HL-60 (cell line): ENCODE data around the gene NLRC5.

Experiments used
- GABPA ChIP-seq: IDR thresholded peaks from 2 replicates; pipeline ENCODE4 v1.6.1; 2012; ENCODE audit warnings: low read depth
- POLR2AphosphoS5 ChIP-seq: IDR thresholded peaks from 2 replicates; pipeline ENCODE4 v1.6.1; 2012; ENCODE audit warnings: low read depth
- SPI1 ChIP-seq: IDR thresholded peaks from 2 replicates; pipeline ENCODE4 v1.6.1; 2012; ENCODE audit warnings: low read depth, mild to moderate bottlenecking, borderline replicate concordance
- TF ChIP-seq, protein P1 (sequence below): IDR thresholded peaks from one replicate; pipeline ENCODE4 v1.5.1; 2011; ENCODE audit warnings: low read length, control low read depth, inconsistent platforms; ENCODE audit not compliant: insufficient read depth
- TF ChIP-seq, protein P2 (sequence below): IDR thresholded peaks from 2 replicates; pipeline ENCODE4 v1.6.1; 2012; ENCODE audit warnings: low read depth; ENCODE audit not compliant: insufficient replicate concordance

DNA sequence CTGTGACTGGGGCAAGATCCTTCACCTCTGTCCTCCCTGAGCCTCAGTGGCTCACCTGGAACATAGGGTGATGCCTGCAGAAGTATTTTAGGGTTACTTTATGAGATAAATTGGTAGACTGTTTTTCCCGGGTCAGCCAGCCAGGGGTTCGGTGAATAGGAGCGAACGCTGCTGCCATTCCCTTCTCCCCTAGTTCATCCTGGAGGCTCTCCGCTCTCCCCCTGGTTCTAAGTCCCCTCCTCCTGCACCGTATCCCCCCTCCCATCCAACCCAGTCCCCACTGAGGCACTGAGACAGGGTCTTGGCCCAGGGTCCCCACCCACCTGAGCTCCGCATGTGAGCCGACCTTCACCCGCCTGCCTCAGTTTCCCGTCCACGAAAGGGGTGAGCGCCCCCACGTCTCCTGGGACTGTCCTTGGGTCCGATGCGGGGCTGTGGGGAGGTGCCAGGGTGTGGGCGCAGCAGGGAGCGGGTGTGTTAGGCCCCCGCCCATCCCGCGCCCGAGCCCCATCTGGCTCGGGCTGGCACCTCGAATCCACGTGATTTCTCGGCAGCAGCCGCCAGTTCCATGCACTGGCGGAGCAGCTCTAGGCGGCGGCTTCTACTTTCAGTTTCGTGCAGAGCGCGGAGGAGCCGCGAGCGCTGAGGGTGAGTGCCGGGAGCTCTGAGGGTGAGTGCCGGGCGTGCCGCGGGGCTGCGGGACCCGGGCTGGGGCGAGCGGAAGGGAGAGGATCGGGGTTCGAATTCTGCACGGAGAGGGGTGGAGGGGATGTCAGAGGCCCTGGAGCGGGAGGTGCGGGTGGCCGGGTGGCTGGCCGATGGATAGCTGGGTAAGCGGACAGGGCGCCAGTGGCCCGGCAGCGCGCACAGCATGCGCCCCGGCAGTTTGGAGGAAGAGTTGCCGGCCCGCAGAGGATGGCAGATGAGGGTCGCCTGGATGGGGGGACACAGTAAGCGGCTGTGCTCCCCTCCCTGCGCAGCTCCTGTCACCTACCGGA, at the start of gene NLRC5:
- TF ChIP-seq, protein P1, sequence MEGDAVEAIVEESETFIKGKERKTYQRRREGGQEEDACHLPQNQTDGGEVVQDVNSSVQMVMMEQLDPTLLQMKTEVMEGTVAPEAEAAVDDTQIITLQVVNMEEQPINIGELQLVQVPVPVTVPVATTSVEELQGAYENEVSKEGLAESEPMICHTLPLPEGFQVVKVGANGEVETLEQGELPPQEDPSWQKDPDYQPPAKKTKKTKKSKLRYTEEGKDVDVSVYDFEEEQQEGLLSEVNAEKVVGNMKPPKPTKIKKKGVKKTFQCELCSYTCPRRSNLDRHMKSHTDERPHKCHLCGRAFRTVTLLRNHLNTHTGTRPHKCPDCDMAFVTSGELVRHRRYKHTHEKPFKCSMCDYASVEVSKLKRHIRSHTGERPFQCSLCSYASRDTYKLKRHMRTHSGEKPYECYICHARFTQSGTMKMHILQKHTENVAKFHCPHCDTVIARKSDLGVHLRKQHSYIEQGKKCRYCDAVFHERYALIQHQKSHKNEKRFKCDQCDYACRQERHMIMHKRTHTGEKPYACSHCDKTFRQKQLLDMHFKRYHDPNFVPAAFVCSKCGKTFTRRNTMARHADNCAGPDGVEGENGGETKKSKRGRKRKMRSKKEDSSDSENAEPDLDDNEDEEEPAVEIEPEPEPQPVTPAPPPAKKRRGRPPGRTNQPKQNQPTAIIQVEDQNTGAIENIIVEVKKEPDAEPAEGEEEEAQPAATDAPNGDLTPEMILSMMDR: no peak
- TF ChIP-seq POLR2AphosphoS5 (peak; percentile 82), SPI1 (no peak; the same call in 1 of the 2 replicates), GABPA (no peak)
- TF ChIP-seq, protein P2, sequence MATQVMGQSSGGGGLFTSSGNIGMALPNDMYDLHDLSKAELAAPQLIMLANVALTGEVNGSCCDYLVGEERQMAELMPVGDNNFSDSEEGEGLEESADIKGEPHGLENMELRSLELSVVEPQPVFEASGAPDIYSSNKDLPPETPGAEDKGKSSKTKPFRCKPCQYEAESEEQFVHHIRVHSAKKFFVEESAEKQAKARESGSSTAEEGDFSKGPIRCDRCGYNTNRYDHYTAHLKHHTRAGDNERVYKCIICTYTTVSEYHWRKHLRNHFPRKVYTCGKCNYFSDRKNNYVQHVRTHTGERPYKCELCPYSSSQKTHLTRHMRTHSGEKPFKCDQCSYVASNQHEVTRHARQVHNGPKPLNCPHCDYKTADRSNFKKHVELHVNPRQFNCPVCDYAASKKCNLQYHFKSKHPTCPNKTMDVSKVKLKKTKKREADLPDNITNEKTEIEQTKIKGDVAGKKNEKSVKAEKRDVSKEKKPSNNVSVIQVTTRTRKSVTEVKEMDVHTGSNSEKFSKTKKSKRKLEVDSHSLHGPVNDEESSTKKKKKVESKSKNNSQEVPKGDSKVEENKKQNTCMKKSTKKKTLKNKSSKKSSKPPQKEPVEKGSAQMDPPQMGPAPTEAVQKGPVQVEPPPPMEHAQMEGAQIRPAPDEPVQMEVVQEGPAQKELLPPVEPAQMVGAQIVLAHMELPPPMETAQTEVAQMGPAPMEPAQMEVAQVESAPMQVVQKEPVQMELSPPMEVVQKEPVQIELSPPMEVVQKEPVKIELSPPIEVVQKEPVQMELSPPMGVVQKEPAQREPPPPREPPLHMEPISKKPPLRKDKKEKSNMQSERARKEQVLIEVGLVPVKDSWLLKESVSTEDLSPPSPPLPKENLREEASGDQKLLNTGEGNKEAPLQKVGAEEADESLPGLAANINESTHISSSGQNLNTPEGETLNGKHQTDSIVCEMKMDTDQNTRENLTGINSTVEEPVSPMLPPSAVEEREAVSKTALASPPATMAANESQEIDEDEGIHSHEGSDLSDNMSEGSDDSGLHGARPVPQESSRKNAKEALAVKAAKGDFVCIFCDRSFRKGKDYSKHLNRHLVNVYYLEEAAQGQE: peak; percentile 15
